Measurements from ENCODE around the gene KLHL17.

The KLHL17 gene

DNA sequence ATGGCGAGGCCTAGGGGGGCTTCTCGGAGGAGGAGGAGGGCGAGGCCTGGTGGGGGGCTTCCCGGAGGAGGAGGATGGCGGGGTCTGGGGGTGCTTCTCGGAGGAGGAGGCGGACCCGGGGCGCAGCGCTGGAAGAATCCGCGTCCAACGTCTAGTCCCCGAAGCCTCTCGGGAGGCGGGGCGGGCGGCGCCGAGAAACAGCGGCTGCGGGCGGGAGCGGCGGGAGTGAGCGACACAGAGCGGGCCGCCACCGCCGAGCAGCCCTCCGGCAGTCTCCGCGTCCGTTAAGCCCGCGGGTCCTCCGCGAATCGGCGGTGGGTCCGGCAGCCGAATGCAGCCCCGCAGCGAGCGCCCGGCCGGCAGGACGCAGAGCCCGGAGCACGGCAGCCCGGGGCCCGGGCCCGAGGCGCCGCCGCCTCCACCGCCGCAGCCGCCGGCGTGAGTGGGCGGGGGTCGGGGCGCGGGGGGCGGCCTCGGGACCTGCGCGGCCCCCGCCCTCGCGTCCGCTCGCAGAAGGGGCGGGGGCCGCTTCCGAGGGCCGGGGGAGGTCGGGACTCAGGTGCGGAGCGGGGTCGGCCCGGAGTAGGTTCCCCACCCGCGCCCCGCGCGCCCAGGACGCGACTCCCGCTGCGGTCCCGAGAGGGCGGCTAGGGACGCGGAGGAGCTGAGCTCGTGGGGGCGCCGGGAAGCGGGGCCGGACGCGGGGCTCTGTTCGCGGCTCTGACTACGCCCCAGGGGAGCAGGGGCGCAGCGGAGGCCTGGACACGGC is at the start of gene KLHL17:
Gene KLHL17 (plus strand): TSS at position 222 of the 769 bp plus-strand sequence. CDS start 110 bp downstream, at position 332.
- in situ Hi-C loops (cut with MboI; ENCODE audit: low pct_unique_long_range_greater_than_20kb, low sequenced_read_pairs), result no loop called here
- peak; percentile 55 for DNase-seq

DNA sequence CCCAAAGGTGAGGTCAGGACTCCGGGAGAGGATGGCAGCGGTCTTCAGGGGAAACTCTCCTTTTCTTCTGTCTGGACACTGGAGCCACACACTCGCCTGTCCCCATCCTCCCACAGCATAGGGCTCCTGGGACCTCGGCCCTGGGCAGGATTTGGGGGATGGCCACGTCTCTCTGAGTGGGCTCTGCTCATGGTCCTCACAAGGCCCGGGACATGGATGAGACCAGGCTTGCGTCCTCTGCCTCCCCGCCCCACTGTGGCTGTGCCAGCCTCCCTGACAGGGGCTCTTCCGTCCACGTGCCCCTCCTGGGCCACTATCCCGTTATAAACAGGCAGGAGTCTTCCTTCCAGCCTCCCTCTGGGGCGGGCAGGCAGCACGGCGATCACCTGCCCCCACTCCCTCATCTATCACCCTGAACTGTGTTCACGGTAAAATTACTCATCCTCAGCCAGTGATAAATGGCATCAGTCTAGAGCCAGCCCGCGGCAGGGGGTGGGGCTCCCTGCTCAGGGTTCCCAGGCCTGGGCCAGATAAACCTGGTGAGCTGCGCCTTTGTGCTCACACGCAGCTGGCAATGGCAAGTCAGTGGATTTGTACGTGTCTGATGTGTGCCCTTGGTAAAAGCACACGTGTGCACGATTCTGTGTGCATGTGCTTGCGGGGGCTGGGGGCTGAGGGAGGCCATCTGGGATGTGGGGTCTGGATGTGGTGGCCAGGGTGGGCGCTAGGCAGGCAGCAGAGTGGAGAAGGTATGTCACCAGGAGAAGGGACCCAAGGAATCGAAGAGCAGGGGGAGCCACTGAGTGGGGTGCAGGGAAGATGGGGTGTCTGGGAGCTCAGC is 49.3 kb upstream of the KLHL17 start:
- no peak for DNase-seq
- in situ Hi-C loops (cut with MboI; ENCODE audit: low pct_unique_long_range_greater_than_20kb, low sequenced_read_pairs), result no loop called here

DNA sequence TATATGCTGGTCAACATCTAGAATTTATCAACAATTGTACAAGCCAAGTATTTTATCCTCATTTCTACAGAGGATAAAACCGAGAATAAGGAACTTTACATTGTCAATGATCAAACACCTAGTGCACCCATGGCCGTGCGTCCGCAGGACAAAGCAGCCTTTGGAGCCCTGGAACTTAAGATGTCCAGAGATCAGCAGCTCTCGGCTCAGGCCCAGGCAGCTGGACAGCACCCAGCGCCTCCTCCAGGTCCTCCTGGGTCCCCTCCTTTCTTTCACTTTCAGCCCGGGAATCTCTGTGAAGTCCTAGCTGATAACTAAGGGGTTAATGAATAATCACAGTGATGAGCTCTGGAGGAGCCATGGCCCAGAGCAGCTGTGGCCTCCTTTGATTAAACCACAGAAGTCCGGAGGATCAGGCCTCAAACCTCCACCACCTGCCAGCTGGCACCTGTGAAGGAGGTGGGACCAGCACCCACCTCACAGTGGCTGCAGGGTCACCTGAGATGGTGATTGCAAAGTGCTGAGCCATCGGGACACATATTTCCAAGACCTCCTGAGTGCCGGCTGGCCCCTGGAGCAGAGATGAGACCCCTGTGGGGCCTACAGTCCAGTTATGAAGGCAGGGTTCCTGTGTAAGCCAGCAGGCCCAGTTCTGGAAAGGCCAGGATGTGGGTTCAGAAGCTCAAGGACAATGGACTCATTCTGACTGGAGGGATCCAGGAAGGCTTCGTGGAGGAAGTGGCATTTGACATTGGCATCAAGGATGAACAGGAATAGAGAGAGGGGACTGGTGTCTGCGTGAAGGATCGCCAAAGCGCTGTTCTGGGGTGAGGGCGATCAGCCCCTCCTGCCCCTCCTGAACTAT is 48.3 kb upstream of the KLHL17 start:
- DNase-seq, result no peak
- in situ Hi-C loops (cut with MboI; ENCODE audit: low pct_unique_long_range_greater_than_20kb, low sequenced_read_pairs), result no loop called here

DNA sequence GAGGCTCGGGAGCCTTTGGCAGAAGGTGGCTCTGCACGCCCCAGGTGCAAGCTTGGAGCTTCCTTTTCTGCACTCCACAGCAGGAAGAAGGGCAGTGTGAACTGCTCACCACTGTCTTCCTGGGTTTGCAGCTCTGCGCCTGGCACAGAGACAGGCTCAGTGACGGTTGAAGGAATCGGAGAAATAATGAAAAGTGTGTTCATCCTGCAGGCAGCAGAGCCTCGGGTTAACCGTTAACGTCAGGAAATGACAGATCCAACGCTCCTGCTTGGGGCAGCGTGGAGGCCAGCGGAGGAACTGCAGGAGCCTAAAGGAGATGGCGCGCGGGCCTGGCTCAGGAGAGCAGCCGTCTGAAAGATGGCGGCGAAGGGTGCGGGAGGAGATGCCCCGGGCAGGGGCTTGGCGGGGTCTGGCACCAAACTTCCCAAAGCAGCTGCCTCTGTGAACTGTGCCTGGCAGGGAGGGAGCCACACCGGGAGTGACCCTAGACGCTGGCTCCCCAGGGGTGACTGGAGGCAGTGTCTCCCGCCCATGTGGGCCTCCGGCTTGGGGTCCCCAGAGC is 47.6 kb upstream of the KLHL17 start:
- in situ Hi-C loops (cut with MboI; ENCODE audit: low pct_unique_long_range_greater_than_20kb, low sequenced_read_pairs), result no loop called here
- DNase-seq, result peak; percentile 53

DNA sequence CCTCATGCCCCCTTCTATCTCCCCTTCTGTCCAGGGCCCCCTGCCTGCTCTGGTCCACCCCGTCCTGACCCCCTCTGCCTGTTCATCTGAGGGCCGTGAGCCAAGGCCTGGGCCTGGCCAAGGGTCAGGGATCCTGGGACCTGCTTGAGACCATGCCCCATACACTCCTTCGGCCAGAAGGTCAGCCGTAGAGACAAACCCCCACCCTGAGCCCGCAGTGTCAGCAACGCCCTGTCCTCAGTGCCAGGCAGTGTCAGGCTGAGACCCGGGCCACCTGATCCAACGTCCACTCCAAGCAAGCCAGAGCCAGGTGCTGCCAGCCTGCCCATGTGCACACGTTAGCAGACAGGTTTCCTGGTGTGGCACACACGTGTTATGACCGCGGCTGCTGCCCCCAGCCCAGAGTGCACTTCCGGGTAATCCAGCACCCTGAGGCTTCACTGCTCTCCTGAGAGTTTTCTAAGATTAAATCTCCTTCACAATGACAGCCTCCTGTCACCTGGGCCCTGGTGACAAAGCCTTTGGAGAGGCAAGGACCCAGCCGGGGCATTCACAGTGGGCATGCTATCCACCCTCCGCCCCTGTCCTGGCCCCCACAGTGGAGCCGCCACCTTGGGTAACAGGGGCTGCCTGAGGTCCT is 46.8 kb upstream of the KLHL17 start:
- no peak for DNase-seq
- in situ Hi-C loops (cut with MboI; ENCODE audit: low pct_unique_long_range_greater_than_20kb, low sequenced_read_pairs), result no loop called here

DNA sequence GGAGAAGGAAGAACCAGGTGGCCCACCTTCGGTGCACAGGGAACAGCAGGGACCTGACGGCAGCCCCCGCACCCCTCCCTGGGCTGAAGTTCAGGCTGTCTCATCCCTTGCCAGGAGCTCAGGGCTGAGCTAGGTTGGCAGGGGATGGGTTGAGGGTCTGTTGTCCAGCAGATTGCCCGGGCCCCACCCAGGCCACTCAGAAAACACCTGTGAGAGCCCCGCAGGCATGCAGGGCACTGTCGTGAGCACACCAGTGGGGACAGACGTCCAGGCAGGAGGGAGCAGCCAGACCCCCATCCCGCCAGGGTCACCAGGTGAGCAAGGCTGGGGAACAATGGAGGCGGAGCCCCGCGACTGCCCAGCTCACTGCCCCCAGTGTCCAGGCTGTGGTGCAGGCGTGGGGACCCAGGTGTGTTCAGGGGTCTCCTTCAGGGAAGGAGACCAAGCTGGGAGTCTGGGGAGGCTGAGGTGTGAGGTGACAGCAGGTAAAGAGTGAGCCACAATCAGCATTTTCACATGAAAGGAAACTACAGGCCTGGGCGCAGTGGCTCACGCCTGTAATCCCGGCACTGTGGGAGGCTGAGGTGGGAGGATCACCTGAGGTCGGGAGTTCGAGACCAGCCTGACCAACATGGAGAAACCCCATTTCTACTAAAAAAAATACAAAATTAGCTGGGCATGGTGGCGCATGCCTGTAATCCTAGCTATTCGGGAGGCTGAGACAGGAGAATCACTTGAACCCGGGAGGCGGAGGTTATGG is 46.1 kb upstream of the KLHL17 start:
- DNase-seq, result no peak
- in situ Hi-C loops (cut with MboI; ENCODE audit: low pct_unique_long_range_greater_than_20kb, low sequenced_read_pairs), result no loop called here

DNA sequence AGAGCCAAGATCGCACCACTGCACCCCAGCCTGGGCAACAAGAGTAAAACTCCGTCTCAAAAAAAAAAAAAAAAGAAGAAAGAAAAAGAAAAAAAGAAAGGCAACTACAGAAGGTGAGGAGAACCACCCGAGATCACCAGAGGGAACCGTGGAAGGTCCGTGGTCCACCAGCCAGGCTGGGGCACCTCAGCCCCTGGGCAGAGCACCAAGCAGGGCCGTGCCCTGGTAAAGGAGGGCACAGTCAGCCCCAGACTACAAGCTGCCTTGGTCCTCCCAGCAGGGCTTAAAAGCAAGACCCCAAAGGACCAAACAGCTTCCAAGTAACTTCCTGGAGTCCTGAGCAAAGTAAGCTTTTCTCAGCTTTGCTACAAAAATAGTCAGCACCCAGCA is 45.5 kb upstream of the KLHL17 start:
- in situ Hi-C loops (cut with MboI; ENCODE audit: low pct_unique_long_range_greater_than_20kb, low sequenced_read_pairs), result no loop called here
- no peak for DNase-seq

DNA sequence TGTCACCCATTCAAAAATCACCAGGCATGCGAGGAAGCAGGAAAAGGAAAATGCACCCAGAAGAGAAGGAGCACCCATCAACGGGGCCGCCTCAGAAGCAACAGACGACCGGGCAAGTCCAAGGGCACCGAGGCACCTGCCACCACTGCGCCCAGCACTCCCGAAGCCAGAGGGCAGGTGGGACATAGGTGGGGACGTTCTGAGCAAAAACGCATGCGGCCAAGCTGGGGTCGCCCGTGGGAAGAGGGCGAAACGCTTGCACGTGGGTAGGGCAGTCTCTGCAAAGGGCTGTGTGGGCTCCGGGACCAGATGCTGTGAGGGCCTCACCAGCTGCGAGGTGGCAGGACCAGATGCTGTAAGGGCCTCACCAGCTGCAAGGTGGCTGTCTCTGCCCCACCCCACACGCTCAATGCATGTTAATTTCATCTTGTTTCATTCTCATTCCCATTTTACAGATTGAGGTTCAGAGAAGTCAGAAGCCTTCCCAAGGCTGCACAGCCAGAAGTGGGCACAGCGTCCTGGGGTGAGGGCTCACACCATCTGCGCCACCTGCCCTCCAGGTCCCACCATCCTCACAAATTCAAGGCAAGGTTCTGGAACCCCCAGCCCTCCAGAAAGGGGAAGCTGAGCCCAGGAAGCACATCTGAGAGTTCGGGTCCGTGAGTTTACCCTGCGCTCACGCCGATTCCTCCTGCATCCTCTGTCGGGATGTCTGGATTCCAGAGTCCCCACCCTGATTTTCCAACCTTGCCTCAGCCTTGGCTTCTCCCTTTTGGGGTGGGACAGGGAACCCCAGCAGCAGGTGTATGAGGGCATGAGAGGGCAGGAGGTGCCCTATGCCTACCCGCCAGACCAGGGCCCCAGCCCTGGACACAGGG is 44.9 kb upstream of the KLHL17 start:
- DNase-seq, result no peak
- in situ Hi-C loops (cut with MboI; ENCODE audit: low pct_unique_long_range_greater_than_20kb, low sequenced_read_pairs), result no loop called here

DNA sequence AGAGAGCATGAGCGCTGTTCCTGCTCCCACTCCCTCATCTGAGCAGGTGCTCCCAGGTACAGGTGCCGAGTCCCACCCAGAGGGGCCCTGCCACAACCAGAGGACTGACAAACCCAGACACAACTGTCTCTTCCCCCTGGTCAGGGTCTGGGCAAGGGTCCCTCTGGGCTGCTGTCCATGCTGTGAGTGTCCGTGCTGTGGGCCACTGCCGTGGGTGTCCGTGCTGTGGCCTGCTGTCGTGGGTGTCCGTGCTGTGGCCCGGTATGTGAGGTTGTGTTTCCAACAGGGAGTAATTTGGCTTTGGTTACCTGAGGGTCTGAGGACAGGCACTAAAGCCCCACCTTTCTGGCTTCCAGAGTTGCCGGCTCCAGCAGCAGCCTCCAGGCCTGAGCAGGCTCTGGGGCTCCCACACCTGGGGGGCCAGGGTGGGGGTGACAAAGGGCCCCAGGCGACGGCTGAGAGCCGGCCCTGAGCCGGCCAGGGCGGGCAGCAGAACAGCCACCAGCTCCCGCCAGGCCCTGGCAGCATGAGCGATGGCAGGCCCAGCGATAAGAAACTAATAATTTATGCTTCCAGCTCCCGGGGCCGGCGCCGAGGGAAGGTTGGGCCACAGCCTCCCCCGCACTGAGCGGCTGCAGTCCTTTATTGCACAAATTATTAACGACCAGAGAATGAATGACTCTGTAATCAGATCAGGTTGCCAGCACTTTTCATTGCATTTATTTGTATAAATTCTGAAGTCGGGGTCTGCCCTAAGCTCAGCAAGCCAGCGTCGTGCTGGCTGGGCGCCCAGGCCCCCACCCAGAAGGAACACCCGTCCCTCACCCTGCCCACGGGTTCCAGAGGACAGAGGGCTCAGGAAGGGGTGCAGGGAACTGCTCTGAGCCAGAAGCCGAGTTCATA is 44.0 kb upstream of the KLHL17 start:
- DNase-seq, result no peak
- in situ Hi-C loops (cut with MboI; ENCODE audit: low pct_unique_long_range_greater_than_20kb, low sequenced_read_pairs), result no loop called here

DNA sequence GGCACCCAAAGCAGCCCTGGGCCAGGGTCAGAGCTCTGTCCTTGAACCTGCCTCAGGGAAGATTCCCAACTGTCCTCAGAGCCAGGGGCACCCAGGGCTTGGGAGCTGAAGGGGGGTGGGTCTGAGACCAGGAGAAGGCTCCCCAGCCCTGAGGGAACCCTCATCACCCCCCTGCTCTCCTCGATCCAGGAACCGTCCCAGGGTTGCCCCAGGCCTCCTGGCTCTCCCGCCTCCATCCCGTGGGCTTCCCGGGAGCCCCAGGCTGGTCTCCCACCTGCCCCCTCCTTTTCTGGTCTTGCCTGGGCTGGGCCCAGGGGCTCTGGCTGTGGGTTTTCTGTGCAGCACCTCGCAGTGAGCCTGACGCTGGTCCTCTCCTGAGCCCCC is 43.3 kb upstream of the KLHL17 start:
- in situ Hi-C loops (cut with MboI; ENCODE audit: low pct_unique_long_range_greater_than_20kb, low sequenced_read_pairs), result no loop called here
- no peak for DNase-seq

DNA sequence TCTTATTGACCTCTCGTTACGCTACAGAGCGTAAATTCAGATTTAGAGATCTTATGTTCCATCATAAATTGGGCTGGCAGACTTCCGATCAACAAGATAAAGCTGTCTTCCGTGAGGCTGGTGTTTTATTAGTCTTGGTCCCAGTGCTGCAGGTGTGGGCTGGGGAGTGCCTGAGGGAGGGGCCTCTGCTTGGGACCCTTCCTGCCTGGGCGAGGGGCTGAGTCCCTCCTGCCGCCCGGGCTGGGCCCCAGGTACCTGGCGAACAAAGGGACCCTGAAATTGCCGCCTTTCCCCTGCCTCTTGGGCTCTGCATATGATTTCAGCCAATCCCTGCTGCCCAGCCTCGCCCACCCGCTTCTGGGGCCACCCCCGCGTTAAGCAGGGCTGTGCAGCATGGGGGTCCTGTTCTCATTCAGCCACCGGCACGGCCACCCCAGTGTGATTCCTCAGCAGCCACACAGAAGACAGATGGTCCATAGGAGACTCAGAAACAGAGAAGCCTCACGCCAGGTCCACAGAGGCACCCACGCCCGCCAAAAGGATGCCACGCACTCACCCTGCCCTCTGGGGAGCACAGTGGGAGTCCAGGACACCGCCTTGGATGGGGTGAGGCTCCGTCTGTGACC is 42.8 kb upstream of the KLHL17 start:
- in situ Hi-C loops (cut with MboI; ENCODE audit: low pct_unique_long_range_greater_than_20kb, low sequenced_read_pairs), result no loop called here
- no peak for DNase-seq

DNA sequence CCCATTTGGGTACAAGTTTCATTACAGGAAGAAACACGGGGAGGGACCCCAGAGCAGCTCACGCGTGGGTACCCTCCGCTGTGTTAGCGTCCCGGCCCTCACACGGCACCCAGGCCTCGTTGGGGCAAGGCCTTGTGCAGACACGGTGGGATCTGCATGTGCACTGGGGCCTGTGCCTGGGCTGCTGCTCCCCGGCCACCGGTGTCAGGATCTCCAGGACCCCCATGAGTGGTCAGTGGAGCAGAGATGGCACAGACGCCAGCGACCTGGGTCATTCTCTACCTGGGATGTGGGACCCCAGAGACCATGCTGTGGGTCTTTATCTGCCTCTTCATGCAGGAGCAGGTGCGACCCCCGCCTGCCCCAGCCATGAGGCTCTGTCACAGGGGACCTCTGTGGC is 42.0 kb upstream of the KLHL17 start:
- no peak for DNase-seq

DNA sequence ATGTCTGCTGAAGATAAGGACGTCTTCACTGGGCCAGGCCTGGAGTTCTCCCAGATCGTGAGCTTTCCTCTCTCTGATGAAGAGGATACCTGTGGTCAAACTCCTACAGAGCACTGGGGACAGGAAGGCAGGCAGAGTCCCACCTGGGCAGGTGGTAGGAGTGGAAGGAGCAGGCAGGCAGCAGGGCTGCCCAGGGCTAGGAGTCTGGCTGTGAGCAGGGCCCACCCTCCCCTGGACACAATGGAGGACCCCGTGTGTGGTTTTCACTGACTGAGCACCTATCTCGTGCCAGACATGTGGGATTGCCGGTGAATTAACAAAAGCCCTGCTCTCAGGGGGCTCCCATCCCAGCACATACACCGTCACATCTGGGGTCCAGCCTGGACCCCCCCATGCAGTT is 41.5 kb upstream of the KLHL17 start:
- in situ Hi-C loops (cut with MboI; ENCODE audit: low pct_unique_long_range_greater_than_20kb, low sequenced_read_pairs), result no loop called here
- DNase-seq, result no peak

More for the DNA sequence above, 42.0 kb upstream of the KLHL17 start:
- in situ Hi-C loops (cut with MboI; ENCODE audit: low pct_unique_long_range_greater_than_20kb, low sequenced_read_pairs), result no loop called here

DNA sequence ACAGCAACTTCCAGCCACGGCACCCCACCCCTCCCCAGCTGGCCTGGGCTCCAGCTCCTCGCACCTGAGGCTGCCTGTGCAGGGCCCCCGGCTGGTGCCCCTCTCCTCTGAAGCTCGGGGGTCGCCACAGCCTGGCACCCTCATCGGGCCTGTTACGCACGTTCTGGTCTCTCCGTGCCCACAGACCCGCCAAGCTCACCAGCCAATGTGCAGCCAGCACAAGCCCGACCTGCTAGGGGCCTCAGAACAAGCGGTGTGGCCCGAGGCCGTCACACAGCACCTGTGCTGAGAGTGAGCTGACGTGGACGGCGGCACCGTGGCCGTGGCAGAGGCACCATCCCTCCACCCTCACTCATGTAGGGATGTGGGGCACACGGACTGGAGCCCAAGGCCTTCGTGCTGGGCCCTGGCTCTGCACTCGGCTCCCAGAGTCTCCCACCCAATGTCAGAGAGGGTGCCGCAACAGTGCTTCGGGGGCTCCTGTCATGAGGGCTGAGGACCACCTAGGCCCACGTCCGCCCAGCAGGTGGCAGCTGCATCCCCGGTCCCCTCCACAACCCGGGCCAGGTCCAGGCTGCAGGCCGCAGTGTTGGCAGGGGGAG is 41.0 kb upstream of the KLHL17 start:
- DNase-seq, result no peak
- in situ Hi-C loops (cut with MboI; ENCODE audit: low pct_unique_long_range_greater_than_20kb, low sequenced_read_pairs), result no loop called here

DNA sequence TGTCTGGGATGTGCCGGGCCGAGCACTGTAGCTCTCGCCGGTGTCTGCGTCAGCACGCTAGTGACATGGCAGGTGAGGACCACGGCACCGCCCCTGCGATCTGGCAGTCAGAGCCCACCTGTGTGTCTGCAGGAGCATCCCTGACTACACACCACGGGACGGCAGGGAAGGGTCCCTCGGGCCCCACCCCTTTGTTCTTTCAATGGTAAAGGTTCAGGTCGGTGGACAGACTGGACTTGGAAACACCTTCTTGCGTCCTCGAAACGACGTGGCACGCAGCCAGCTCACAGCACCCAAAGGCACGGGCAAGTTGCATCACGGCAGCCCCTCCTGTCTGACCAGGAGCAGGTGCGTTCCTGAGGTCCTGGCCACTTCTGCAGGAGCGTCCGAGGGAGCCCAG is 40.4 kb upstream of the KLHL17 start:
- in situ Hi-C loops (cut with MboI; ENCODE audit: low pct_unique_long_range_greater_than_20kb, low sequenced_read_pairs), result no loop called here
- DNase-seq, result no peak

DNA sequence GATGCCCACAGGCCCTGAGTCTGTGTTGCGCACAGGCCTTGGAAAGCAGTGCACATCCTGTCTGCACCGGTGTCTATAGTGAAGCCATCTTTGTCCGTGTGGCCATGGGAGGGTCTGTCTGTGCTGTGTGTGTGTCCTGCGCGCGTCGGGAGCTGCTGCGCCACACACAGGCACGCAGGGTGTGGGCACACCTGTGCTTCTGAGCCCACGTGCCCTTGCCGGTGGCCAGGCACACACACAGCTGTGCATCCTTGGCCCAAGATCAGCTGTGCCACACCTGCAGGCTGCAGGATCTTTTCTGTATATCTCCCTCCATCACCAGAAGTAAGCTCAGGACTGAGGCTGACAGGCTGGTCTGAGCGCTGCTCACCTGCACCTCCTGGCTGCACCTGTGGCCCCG is 39.9 kb upstream of the KLHL17 start:
- no peak for DNase-seq
- in situ Hi-C loops (cut with MboI; ENCODE audit: low pct_unique_long_range_greater_than_20kb, low sequenced_read_pairs), result no loop called here
